Epithelial cell of esophagus (primary cell): ENCODE data around the gene NID2.
A peak's percentile ranks its signal among the peaks of the same experiment; 100 is the strongest.

Experiments
- DNase-seq: peaks from one replicate; pipeline ENCODE4 v3.0.0; 2010; ENCODE audit warnings: low read depth
- H3K4me3 ChIP-seq: 2 replicates; pipeline ENCODE4 v1.5.1; 2011; ENCODE audit warnings: mild to moderate bottlenecking, low read length, control low read depth
- TF ChIP-seq, protein P1 (sequence below): IDR thresholded peaks from 2 replicates; pipeline ENCODE4 v1.5.1; 2011; ENCODE audit warnings: low read depth, mild to moderate bottlenecking, low read length, control low read depth, inconsistent platforms; ENCODE audit not compliant: insufficient read depth; ENCODE audit errors: missing control alignments

NID2 gene

GRCh38 chr14:52076334-52076733 is 7.5 kb upstream of the NID2 start:
- no peak overlapping the region for H3K4me3 ChIP-seq
- TF ChIP-seq, protein P1, sequence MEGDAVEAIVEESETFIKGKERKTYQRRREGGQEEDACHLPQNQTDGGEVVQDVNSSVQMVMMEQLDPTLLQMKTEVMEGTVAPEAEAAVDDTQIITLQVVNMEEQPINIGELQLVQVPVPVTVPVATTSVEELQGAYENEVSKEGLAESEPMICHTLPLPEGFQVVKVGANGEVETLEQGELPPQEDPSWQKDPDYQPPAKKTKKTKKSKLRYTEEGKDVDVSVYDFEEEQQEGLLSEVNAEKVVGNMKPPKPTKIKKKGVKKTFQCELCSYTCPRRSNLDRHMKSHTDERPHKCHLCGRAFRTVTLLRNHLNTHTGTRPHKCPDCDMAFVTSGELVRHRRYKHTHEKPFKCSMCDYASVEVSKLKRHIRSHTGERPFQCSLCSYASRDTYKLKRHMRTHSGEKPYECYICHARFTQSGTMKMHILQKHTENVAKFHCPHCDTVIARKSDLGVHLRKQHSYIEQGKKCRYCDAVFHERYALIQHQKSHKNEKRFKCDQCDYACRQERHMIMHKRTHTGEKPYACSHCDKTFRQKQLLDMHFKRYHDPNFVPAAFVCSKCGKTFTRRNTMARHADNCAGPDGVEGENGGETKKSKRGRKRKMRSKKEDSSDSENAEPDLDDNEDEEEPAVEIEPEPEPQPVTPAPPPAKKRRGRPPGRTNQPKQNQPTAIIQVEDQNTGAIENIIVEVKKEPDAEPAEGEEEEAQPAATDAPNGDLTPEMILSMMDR: no peak
- no peak for DNase-seq

GRCh38 chr14:52075371-52075770 is 6.5 kb upstream of the NID2 start:
- TF ChIP-seq, protein P1: no peak

DNA sequence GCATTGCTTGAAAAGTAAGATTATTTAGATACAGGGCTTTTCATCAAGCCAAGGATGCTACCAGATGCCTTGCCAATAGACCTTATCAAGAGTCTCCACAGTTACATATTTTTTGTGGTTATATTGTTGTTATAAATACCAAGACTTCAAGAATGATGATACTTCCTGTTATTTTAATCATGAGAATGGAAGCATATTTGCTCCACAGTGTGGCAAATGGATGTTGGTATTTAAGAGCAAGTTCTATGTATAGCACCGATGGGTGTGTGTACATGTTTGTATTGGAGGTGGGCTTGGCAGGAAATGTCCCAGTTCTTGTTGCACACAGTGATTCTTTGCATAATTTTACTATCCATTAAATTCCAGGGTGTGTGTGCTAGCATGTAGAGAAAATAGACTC is 4.4 kb upstream of the NID2 start:
- TF ChIP-seq, protein P1: no peak
- DNase-seq: no peak
- no peak overlapping the region for H3K4me3 ChIP-seq

More at GRCh38 chr14:52075371-52075770, 6.5 kb upstream of the NID2 start:
- H3K4me3 ChIP-seq: no peak overlapping the region
- no peak for DNase-seq

DNA sequence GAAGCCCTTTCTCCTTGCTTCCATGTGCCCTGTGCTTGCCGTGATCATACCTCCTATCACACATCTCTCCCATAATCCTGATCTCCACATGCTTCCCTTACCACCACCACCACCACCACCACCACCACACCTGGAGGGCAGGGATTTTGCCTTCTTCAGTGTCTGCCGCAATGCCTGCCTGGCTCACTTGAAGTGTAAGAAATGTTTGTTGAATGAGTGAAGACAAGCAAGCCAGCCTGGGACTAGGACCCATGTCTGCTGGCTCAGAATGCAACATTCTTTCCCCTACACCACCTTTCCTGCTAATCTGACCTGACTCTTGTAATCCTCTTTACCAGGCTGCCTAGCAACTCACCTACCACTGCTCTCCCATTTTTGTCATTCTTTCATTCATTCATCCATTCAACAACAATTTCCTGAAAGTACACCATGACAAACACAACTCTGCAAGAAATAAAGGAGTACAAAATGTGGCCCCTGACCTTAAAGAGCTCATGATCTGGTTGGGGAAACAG is 3.5 kb upstream of the NID2 start:
- TF ChIP-seq, protein P1: no peak
- H3K4me3 ChIP-seq: no peak overlapping the region
- no peak for DNase-seq

DNA sequence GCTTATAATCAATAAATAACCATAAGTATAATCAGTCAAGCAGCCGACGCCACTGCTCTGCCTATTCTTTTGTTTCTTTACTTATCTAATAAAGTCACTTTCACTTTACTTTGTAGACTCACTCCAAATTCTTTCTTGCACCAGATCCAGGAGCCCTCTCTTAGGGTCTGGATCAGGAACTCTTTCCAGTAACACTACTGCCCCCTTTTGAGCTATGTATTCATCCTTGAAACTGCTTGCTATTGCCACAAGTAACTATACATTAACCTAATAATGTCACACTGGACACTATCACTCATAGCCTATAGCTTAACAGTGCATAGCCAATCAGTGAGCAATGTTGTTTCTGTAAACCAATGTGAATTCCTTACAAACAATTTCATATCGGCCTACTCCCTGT is 2.8 kb upstream of the NID2 start:
- TF ChIP-seq, protein P1: no peak
- no peak for DNase-seq
- H3K4me3 ChIP-seq: no peak overlapping the region

DNA sequence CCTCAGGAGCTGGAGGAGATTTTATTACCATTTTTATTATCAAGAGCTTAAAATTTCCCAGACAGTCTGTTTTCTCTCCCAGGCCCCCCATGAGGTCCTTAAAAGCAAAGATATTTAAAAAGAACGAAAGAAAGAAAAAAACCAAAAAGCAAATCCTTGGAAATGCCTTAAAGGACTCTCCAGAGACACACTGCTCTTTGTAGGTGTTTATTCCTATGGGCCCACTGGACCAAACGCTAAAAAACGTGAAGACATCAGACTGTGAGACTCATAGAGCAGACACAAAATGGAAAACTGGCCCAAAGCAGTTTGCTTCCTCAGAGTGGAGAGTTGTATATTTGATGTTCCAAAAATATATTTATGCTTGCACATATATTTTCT is 1.2 kb upstream of the NID2 start:
- no peak overlapping the region for H3K4me3 ChIP-seq
- no peak for DNase-seq
- TF ChIP-seq, protein P1: no peak

GRCh38 chr14:52069307-52070050 is 620 bp upstream of the NID2 start:
- no peak for DNase-seq
- TF ChIP-seq, protein P1: no peak

More at GRCh38 chr14:52069307-52070050, 620 bp upstream of the NID2 start:
- peak overlapping the region; percentile 36 for H3K4me3 ChIP-seq
